Measurements from ENCODE around the gene CAMP. TPM values are rescaled to one million over a fixed set of nuclear protein-coding genes. Genes with fewer than 3 reads are reported as not detected.

The CAMP gene
- total and polyA plus RNA-seq, 2 of the 13 experiments (the other 11 are each of a cell fraction or from before 2014, with no cell fraction given): not detected

GRCh38 chr3:48188266-48189201 lies 34.8 kb upstream of the CAMP start, which contains the start of gene CDC25A (continued):
- TF ChIP-seq TOPORS (CRISPR knock-in tag; IDR thresholded peaks at IDR 0.05) (0 out of 2 replicates have a peak, but pooled peaks have one; percentile 9), ZSCAN20 (CRISPR knock-in tag; IDR thresholded peaks at IDR 0.05; ENCODE audit: borderline replicate concordance) (0 out of 2 replicates have a peak, but pooled peaks have one; percentile 50), KDM5B (CRISPR knock-in tag; IDR thresholded peaks at IDR 0.05; ENCODE audit: borderline replicate concordance) (0 out of 2 replicates have a peak, but pooled peaks have one; percentile 22), ZFP1 (CRISPR knock-in tag; IDR thresholded peaks at IDR 0.05) (no peak), BORCS8-MEF2B (CRISPR knock-in tag; IDR thresholded peaks at IDR 0.05) (peak; percentile 85), POLR2AphosphoS5 (IDR thresholded peaks at IDR 0.05; ENCODE audit: low read depth, low read length) (peak; percentile 71; the same call in 1 of the 2 replicates), ZNF746 (CRISPR knock-in tag; IDR thresholded peaks at IDR 0.05) (no peak), HMGXB4 (CRISPR knock-in tag; IDR thresholded peaks at IDR 0.05; ENCODE audit: borderline replicate concordance in 1 of 2, low read depth in 1 of 2) (peak in 1 of 2 experiments; percentile 47; a peak in 2 of 4 replicates), NR2F1 (CRISPR knock-in tag; IDR thresholded peaks at IDR 0.05) (peak in 1 of 2 experiments; percentile 54; a peak in 1 of 4 replicates), JARID2 (CRISPR knock-in tag; IDR thresholded peaks at IDR 0.05; ENCODE audit: insufficient replicate concordance) (peak; percentile 16), POGK (CRISPR knock-in tag; conservative IDR thresholded peaks at IDR 0.05) (peak; percentile 85), GABPA (IDR thresholded peaks at IDR 0.05; ENCODE audit: low read depth, low read length) (no peak), GABPA (CRISPR knock-in tag; IDR thresholded peaks at IDR 0.05; ENCODE audit: low read depth) (peak; percentile 67), ZNF574 (CRISPR knock-in tag; IDR thresholded peaks at IDR 0.05) (peak; percentile 71; the same call in 1 of the 2 replicates), ZNF740 (CRISPR knock-in tag; IDR thresholded peaks at IDR 0.05) (peak; percentile 20; the same call in 1 of the 2 replicates), ZNF569 (CRISPR knock-in tag; IDR thresholded peaks at IDR 0.05; ENCODE audit: borderline replicate concordance) (peak; percentile 50; the same call in 1 of the 2 replicates), SMYD3 (CRISPR knock-in tag; IDR thresholded peaks at IDR 0.05) (peak; percentile 87; the same call in 1 of the 2 replicates), ARID2 (CRISPR knock-in tag; IDR thresholded peaks at IDR 0.05; ENCODE audit: borderline replicate concordance) (peak; percentile 45; the same call in 1 of the 2 replicates), THAP11 (CRISPR knock-in tag; IDR thresholded peaks at IDR 0.05) (peak; percentile 99), NFKB2 (CRISPR knock-in tag; IDR thresholded peaks at IDR 0.05; ENCODE audit: borderline replicate concordance) (peak; percentile 56; the same call in 1 of the 2 replicates), ARNT2 (CRISPR knock-in tag; IDR thresholded peaks at IDR 0.05; ENCODE audit: low read depth) (peak; percentile 83)

Measured in HepG2 (cell line).